Measurements from ENCODE around the gene PHF20. TPM values are rescaled to one million over a fixed set of nuclear protein-coding genes. Genes with fewer than 3 reads are reported as not detected.

The PHF20 gene
- total RNA-seq, 4 donors from 2014 or later: 13.6 to 33.2 (median 16.6) TPM

DNA sequence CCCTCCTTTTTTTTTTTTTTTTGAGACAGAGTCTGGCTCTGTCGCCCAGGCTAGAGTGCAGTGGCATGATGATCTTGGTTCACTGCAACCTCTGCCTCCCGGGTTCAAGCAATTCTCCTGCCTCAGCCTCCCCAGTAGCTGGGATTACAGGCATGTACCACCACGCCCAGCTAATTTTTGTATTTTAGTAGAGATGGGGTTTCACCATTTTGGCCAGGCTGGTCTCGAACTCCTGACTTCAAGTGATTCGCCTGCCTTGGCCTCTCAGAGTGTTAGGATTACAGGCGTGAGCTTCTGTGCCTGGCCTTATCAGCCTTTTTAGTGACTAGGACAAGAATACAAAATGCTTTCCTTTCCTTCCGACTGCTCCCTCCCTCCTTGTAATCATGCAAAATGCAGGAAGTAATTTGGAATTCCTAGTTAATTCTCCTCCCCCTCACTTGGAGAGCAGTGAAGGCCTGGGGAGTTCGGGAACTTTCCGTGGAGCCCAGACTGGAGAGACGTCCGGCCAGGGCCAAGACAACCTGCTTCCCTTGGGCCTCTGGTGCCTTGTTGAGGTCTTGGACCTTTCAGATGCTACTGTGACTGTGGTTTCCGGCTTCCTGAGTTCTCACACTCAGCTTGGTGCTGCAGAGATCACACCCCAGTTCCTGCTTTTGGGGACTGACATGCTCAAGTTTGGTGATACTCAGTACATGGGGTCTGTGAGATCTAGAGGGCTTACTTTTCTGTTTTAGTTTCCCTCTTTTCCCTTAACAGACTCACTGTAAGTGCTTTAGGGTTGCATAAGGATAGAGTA lies 3.9 kb upstream of the PHF20 start:
- DNase-seq: peak; percentile 39
- WGBS, 2 donors: 42 to 50% methylated on average over 10 to 12 of the region's 12 CpGs

DNA sequence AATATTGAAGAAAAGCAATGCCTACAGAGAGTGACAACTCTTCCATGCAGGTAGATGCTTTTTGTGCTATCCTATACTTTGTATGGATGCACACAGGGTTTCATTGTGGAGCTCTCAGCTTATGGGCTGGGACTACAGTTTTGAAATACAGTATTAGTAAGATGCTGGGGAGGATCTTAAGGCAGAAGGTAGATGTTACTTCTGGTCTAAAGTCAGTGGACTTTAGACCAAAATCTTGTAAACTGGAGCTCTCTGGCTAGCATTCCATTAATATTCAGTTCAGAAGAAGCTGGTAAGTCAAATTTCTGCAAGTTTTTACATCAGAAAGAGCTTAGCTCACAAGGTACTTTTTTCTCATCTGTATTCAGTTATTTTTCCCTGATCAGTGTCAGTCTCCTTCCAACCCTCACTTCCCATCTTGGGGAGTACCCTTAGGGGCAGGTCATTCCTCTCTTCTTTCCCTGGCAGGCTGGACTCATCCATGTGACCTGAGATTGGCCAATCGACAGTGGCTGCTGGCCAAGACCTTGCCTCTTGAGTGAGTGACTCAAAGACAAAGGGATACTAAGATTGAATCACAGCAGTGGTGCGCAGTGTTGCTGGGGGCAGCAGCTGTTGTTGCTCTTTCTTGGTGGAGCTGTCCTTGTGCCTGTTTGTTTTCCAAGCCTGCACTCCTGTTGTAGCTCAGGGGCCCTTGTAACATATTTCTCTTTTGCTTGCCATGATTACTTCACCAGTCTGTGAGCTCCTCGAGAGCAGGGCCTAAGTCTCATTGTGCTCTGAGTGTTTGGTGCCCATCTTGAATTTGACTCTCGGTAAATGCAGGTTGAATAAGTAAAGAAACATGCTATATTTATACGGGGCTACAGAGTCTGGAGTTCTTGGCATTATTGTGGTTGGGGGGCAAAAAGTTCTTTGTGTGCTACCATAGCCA lies 2.8 kb upstream of the PHF20 start:
- Histone ChIP-seq H3K4me1 (peaks cover 27 to 75% (median 50%) of the 10 kb centered on the region in 3 donors), H3K27ac (peak overlapping the region; percentile 88 to 99 (median 96)), H3K27me3 (no peaks in the 10 kb centered on the region), H3K9me3 (no peaks in the 10 kb centered on the region), H3K36me3 (peaks cover 0 to under 1% (median 0%) of the 10 kb centered on the region in 3 donors), H3K4me3 (no peak overlapping the region)
- DNase-seq: peak; percentile 40
- 27 to 40% methylated on average over 5 of the region's 5 CpGs for WGBS, 2 donors
- TF ChIP-seq CTCF (IDR thresholded peaks at IDR 0.05): no peak
- peak in 2 of 4 donors; percentile 63 to 67 for TF ChIP-seq POLR2A (IDR thresholded peaks at IDR 0.05)
- intact Hi-C loops (cut with DNase I): no loop called here

More for the DNA sequence above, 3.9 kb upstream of the PHF20 start:
- H3K4me3 ChIP-seq: no peak overlapping the region
- H3K36me3 ChIP-seq: no peaks in the 10 kb centered on the region
- peak overlapping the region; percentile 88 to 99 (median 96) for H3K27ac ChIP-seq
- TF ChIP-seq POLR2A (IDR thresholded peaks at IDR 0.05) (peak in 2 of 4 donors; percentile 37 to 71), CTCF (IDR thresholded peaks at IDR 0.05) (no peak)
- intact Hi-C loops (cut with DNase I): no loop called here
- no peaks in the 10 kb centered on the region for H3K27me3 ChIP-seq
- no peaks in the 10 kb centered on the region for H3K9me3 ChIP-seq
- H3K4me1 ChIP-seq: peaks cover 21 to 64% (median 41%) of the 10 kb centered on the region in 3 donors

DNA sequence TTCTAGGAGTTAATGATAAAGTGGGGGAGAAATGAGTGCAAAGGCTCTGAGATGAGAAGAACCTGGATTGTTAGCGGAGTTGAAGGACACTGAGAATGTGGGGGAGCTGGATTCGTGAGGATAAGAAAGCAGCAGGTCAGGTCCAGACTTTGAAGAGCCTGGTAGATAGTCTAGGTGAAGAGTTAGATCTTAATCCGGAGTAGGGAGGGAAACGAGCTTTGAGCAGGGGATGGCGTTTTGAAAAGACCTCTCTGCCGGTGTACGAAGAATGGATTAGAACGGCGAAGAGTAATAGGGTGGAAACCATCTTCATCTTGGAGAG lies 487 bp upstream of the PHF20 start:
- Histone ChIP-seq H3K4me3 (peak overlapping the region in 3 of 4 donors; percentile 69 to 84 (median 69)), H3K27ac (peak overlapping the region; percentile 88 to 99 (median 96)), H3K4me1 (peaks cover 32 to 90% (median 63%) of the 10 kb centered on the region in 3 donors), H3K27me3 (no peaks in the 10 kb centered on the region), H3K9me3 (no peaks in the 10 kb centered on the region), H3K36me3 (peaks cover 0 to 14% (median 0%) of the 10 kb centered on the region in 3 donors)
- no peak for DNase-seq
- TF ChIP-seq POLR2A (IDR thresholded peaks at IDR 0.05) (no peak), CTCF (IDR thresholded peaks at IDR 0.05) (no peak)
- 81 to 87% methylated on average over 9 of the region's 9 CpGs for WGBS, 2 donors
- intact Hi-C loops (cut with DNase I): no loop called here

DNA sequence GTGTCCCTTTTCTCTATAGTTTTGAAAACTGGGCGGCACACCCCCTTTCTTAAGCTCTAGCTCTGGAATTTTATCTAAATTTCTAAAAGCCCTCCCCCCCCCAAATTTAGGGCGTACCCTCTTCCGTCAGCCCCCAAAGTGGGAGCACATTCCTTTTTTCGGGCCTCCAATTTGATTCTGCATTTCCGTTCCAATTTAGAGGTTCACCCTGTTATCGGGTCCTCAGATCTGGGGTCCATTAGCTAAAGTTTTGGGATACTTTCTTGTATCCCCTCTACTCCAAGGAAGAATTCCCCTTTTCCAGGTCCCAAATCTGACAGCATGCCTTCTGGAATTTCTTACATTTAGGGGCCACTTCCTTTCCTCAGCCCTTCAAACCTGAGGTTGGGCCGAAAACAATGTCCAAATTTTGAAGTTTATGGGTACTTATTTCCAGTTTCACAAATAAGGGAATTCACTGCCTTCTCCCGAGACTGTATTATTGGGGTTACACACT lies 796 bp downstream of the PHF20 start:
- intact Hi-C loops (cut with DNase I): no loop called here
- WGBS, 2 donors: 7 to 8% methylated on average over 8 of the region's 8 CpGs
- Histone ChIP-seq H3K27me3 (no peaks in the 10 kb centered on the region), H3K9me3 (no peaks in the 10 kb centered on the region), H3K4me3 (peak overlapping the region; percentile 48 to 84 (median 69)), H3K36me3 (peaks cover 0 to 14% (median 0%) of the 10 kb centered on the region in 3 donors), H3K27ac (peak overlapping the region; percentile 88 to 99 (median 96)), H3K4me1 (peaks cover 35 to 93% (median 65%) of the 10 kb centered on the region in 3 donors)
- TF ChIP-seq CTCF (IDR thresholded peaks at IDR 0.05): no peak
- no peak for TF ChIP-seq POLR2A (IDR thresholded peaks at IDR 0.05)
- DNase-seq: no peak

Data from esophagus squamous epithelium (tissue), 5 donors.